Natural killer cell (primary cell): Measurements from ENCODE around the gene WDR59. TPM values are rescaled to one million over a fixed set of nuclear protein-coding genes. Genes with fewer than 3 reads are reported as not detected.
A peak's percentile ranks its signal among the peaks of the same experiment; 100 is the strongest.

ENCODE experiments used
- ATAC-seq, 3 donors: fragments of 150-1000 bp in 2 of 3; fragments of 200-7000 bp in 1 of 3; cut with Tn5 transposase; 1 replicate in 1 of 3; 2 replicates in 2 of 3; pipeline ENCODE4 v1.10.0; 2021; ENCODE audit warnings: mild to moderate bottlenecking in 2 of 3, moderate library complexity in 2 of 3
- DNase-seq, 2 donors: peaks; one replicate each; pipeline versions ENCODE4 v3.0.0 to v3.0.0-alpha.2; 2013 to 2021; ENCODE audit warnings: mixed read lengths in 1 of 2
- H3K27ac ChIP-seq: one replicate; pipeline ENCODE4 v1.5.1; 2013; ENCODE audit warnings: mild to moderate bottlenecking, low read length
- H3K27me3 ChIP-seq: one replicate; pipeline ENCODE4 v1.6.1; 2013; ENCODE audit warnings: low read length; ENCODE audit not compliant: control insufficient read depth, insufficient read depth
- H3K36me3 ChIP-seq: one replicate; pipeline ENCODE4 v1.6.1; 2013; ENCODE audit warnings: low read length; ENCODE audit not compliant: control insufficient read depth, insufficient read depth
- H3K4me1 ChIP-seq: one replicate; pipeline ENCODE4 v1.6.1; 2013; ENCODE audit warnings: low read length; ENCODE audit not compliant: control insufficient read depth, insufficient read depth
- H3K4me3 ChIP-seq: one replicate; pipeline ENCODE4 v1.5.1; 2013; ENCODE audit warnings: low read length
- H3K9me3 ChIP-seq: one replicate; pipeline ENCODE4 v1.6.1; 2013; ENCODE audit warnings: low read length; ENCODE audit not compliant: control insufficient read depth, insufficient read depth
- H3K27ac Mint-ChIP-seq, 2 donors: one replicate each; pipeline ENCODE4 v1.8.0; 2022; ENCODE audit warnings: mild to moderate bottlenecking in 2 of 2, mixed read lengths in 2 of 2, moderate library complexity in 1 of 2
- H3K27me3 Mint-ChIP-seq, 2 donors: one replicate each; pipeline ENCODE4 v1.8.0; 2022; ENCODE audit warnings: low read depth in 2 of 2, mixed read lengths in 2 of 2
- H3K36me3 Mint-ChIP-seq: one replicate; pipeline ENCODE4 v1.8.0; 2022; ENCODE audit warnings: mixed read lengths
- H3K4me1 Mint-ChIP-seq, 2 donors: one replicate each; pipeline ENCODE4 v1.8.0; 2022; ENCODE audit warnings: mixed read lengths in 2 of 2
- H3K4me3 Mint-ChIP-seq: one replicate; pipeline ENCODE4 v1.8.0; 2022; ENCODE audit warnings: mild to moderate bottlenecking, moderate library complexity, mixed read lengths
- H3K9me3 Mint-ChIP-seq, 2 donors: one replicate each; pipeline ENCODE4 v1.8.0; 2022; ENCODE audit warnings: mixed read lengths in 2 of 2
- WGBS: methylation state at CpG from one replicate; pipeline ENCODE4 v1.1.7; 2013; ENCODE audit warnings: missing lambda C conversion rate; ENCODE audit not compliant: insufficient coverage; 5-methylcytosine and 5-hydroxymethylcytosine counted together
- intact Hi-C: fragments of 100-400 bp; cut with micrococcal nuclease; formaldehyde crosslinking; loops from one replicate; pipeline ENCODE4 v1.14.2; 2022
- total RNA-seq, 4 donors: library from RNA; stranded (reverse); fragments of 120-200 nt in 1 of 4; gene quantifications; one replicate each; pipeline versions ENCODE4 v1.2.3 to v1.2.4, GENCODE V29; 2013 to 2022
- TF ChIP-seq, protein P1 (sequence below): fragments of 200-600 bp; IDR thresholded peaks from one replicate; pipeline ENCODE4 v1.8.0; 2022; ENCODE audit warnings: antibody characterized with exemption

WDR59 gene
- total RNA-seq, 3 donors from 2014 or later (not counting 1 experiment from before 2014, with no cell fraction given): 60.5 to 83.7 (median 73.2) TPM

DNA sequence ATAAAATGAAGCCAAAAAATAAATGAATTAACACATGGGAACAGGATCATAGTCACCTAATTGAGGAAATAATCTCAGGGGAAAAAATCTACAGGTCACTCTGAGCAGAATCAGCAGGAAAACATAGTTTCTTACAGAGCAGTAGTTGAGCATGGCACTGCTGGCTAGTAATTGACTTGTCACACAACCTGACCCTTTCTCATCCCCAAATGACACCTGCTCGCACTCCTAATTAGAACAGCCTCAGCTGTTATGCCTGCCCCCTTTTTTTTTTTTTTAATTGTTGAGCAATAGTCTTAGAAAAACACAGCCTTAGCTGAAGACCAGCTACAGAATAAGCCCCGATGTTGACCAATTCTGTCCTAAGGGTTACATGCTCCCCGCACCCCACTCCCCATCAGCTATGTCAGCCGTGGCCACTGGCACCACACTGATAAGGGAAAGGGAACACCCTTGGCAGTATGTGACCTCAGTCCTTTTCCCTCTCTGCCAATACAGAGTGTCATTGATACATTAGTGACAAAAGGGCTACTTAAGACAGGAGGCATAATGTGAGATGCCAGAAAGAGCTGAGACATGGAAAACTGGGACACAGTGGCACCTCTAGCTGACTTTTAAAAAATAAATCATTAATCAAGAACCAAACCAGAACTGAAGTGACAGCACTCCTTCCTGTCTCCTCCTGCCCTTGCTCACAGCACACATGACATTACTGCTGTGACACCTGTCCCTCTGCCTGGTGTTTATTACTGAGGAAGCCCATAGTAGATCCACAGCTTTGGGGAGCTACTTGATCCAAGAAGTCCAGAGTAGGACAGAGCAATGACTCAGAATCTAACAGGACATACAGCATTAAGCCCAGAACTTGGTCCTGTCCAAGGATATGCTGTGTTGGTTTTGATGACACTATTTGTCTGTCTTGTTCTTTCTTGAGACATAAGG is 41.7 kb downstream of the WDR59 start:
- Mint-ChIP-seq H3K9me3 (no peaks in the 10 kb centered on the region), H3K4me1 (peaks cover 4 to 5% of the 10 kb centered on the region in 2 donors), H3K4me3 (no peak overlapping the region), H3K36me3 (no peaks in the 10 kb centered on the region), H3K27me3 (no peaks in the 10 kb centered on the region), H3K27ac (no peak overlapping the region)
- peaks cover 29% of the 10 kb centered on the region for H3K36me3 ChIP-seq
- 87% methylated on average over 4 of the region's 4 CpGs for WGBS
- H3K4me3 ChIP-seq: no peak overlapping the region
- no peaks in the 10 kb centered on the region for H3K9me3 ChIP-seq
- DNase-seq (no peak), ATAC-seq (peak in 1 of 3 donors; percentile 77)
- H3K4me1 ChIP-seq: no peaks in the 10 kb centered on the region
- H3K27me3 ChIP-seq: no peaks in the 10 kb centered on the region
- intact Hi-C loops: no loop called here
- H3K27ac ChIP-seq: no peak overlapping the region
- TF ChIP-seq, protein P1, sequence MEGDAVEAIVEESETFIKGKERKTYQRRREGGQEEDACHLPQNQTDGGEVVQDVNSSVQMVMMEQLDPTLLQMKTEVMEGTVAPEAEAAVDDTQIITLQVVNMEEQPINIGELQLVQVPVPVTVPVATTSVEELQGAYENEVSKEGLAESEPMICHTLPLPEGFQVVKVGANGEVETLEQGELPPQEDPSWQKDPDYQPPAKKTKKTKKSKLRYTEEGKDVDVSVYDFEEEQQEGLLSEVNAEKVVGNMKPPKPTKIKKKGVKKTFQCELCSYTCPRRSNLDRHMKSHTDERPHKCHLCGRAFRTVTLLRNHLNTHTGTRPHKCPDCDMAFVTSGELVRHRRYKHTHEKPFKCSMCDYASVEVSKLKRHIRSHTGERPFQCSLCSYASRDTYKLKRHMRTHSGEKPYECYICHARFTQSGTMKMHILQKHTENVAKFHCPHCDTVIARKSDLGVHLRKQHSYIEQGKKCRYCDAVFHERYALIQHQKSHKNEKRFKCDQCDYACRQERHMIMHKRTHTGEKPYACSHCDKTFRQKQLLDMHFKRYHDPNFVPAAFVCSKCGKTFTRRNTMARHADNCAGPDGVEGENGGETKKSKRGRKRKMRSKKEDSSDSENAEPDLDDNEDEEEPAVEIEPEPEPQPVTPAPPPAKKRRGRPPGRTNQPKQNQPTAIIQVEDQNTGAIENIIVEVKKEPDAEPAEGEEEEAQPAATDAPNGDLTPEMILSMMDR: no peak

DNA sequence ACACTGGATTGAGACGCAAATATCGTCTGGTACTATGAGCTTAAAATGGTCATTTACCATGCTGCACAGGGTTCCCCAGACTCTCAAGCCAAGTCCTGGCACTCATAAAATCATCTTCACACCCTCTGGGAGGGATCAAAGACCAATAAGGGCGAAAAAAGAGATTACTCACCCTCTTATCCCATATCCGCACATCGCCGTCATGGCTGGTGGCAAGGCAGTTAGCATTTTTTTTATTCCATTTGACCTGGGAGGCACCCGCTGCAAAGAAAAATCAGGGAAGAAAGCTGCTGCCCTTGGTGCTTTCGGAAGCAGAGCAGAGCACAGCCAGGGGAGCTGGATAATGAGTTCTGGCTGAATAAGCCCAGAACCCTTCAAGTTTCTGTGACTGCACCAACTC is 42.4 kb downstream of the WDR59 start:
- Histone ChIP-seq H3K27me3 (no peaks in the 10 kb centered on the region), H3K4me1 (no peaks in the 10 kb centered on the region), H3K36me3 (peaks cover 30% of the 10 kb centered on the region), H3K9me3 (no peaks in the 10 kb centered on the region), H3K27ac (no peak overlapping the region), H3K4me3 (no peak overlapping the region)
- TF ChIP-seq, protein P1: no peak
- no peaks in the 10 kb centered on the region for H3K27me3 Mint-ChIP-seq
- 93% methylated on average over 8 of the region's 8 CpGs for WGBS
- no peak overlapping the region for H3K27ac Mint-ChIP-seq
- peaks cover 4 to 5% of the 10 kb centered on the region in 2 donors for H3K4me1 Mint-ChIP-seq
- no peak overlapping the region for H3K4me3 Mint-ChIP-seq
- ATAC-seq (no peak), DNase-seq (no peak)
- intact Hi-C loops: no loop called here
- H3K9me3 Mint-ChIP-seq: no peaks in the 10 kb centered on the region
- H3K36me3 Mint-ChIP-seq: no peaks in the 10 kb centered on the region

DNA sequence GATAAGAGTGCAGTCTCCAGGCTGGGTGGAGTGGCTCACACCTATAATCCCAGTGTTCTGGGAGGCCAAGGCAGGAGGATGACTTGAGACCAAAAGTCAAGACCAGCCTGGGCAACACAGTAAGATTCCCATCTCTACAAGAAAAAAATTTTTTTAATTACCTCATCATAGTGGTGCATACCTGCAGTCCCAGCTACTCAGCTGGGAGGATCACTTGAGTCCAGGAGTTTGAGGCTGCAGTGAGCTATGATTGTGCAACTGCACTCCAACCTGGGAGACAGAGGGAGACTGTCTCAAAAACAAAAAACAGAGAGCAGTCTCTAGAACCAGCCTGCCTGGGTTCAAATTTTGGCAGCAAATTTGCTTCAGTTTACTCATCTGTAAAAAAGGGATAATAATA is 45.2 kb downstream of the WDR59 start:
- Mint-ChIP-seq H3K4me3 (no peak overlapping the region), H3K4me1 (peaks cover 4 to 5% of the 10 kb centered on the region in 2 donors), H3K27ac (no peak overlapping the region), H3K36me3 (no peaks in the 10 kb centered on the region), H3K9me3 (no peaks in the 10 kb centered on the region), H3K27me3 (no peaks in the 10 kb centered on the region)
- Histone ChIP-seq H3K4me1 (no peaks in the 10 kb centered on the region), H3K36me3 (peaks cover 22% of the 10 kb centered on the region), H3K27ac (no peak overlapping the region), H3K27me3 (no peaks in the 10 kb centered on the region), H3K4me3 (no peak overlapping the region), H3K9me3 (no peaks in the 10 kb centered on the region)
- no peak for ATAC-seq
- TF ChIP-seq, protein P1: no peak
- no peak for DNase-seq
- intact Hi-C loops: no loop called here
